ENCODE results near the gene LNP1. TPM values are rescaled to one million over a fixed set of nuclear protein-coding genes. Genes with fewer than 3 reads are reported as not detected.

Gene LNP1
- total and polyA plus RNA-seq, 2 donors (not counting 3 experiments of a cell fraction or from before 2014, with no cell fraction given) = 0.80 TPM

- Histone ChIP-seq H3K4me3 (replicated peaks in 1 of 3; ENCODE audit: insufficient read depth in 1 of 3, low read depth in 1 of 3, low read length in 3 of 3) (peak overlapping the region; percentile 55 to 94 (median 76)), H3K27me3 (ENCODE audit: control insufficient read depth in 2 of 2, insufficient read depth in 2 of 2, low read length in 2 of 2) (no peaks in the 10 kb centered on the region), H3K9me3 (replicated peaks; ENCODE audit: control insufficient read depth, insufficient read depth, low read length) (no peaks in the 10 kb centered on the region), H3K36me3 (ENCODE audit: control insufficient read depth in 2 of 2, extremely low read depth in 1 of 2, insufficient read depth in 2 of 2, low read length in 2 of 2) (no peaks in the 10 kb centered on the region), H2AFZ (ENCODE audit: low read depth, low read length) (no peak overlapping the region), H3K9ac (replicated peaks; ENCODE audit: extremely low read depth, insufficient read depth, low read length) (peak overlapping the region; percentile 80), H3K79me2 (ENCODE audit: control insufficient read depth, insufficient read depth, low read length) (peaks cover 57% of the 10 kb centered on the region), H3K4me1 (ENCODE audit: control insufficient read depth, extremely low read depth, insufficient read depth, low read length) (peaks cover 23% of the 10 kb centered on the region), H3K9me1 (replicated peaks; ENCODE audit: control insufficient read depth, extremely low read depth, insufficient read depth, low read length) (no peaks in the 10 kb centered on the region), H4K20me1 (replicated peaks; ENCODE audit: control insufficient read depth, extremely low read depth, insufficient read depth, low read length) (no peaks in the 10 kb centered on the region), H3K4me2 (ENCODE audit: insufficient read depth, low read length) (peak overlapping the region; percentile 88), H3K27ac (ENCODE audit: insufficient read depth, low read depth, low read length) (no peak overlapping the region)
- BruUV-seq (replicated peaks) = TSS peak; percentile 22
- intact Hi-C loops (cut with micrococcal nuclease) = loop anchor here (2.0 to 5.0 kb wide), 4 partner anchors 93 to 1278 kb away; partner anchors contain the start of genes TFG, TMEM45A and ZBTB11
- CTCF ChIA-PET = interaction anchor here (0.7 to 1.6 kb wide), 3 partner anchors 8 to 13 kb away, joined by 3 to 6 read pairs (median 3); no protein-coding TSS in a partner anchor
- dilution Hi-C loops (cut with MboI; ENCODE audit: extremely low pct_ligation_motif_present, low sequenced_read_pairs) = no loop called here
- TF ChIP-seq, protein P1, sequence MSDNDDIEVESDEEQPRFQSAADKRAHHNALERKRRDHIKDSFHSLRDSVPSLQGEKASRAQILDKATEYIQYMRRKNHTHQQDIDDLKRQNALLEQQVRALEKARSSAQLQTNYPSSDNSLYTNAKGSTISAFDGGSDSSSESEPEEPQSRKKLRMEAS (IDR thresholded peaks at IDR 0.05; ENCODE audit: insufficient read depth, insufficient read length) = no peak
- TF ChIP-seq MYC (IDR thresholded peaks at IDR 0.05; ENCODE audit: low read depth, low read length) (no peak), POLR2AphosphoS5 (IDR thresholded peaks at IDR 0.05; ENCODE audit: insufficient read depth, low read depth, low read length) (no peak), JUN (IDR thresholded peaks at IDR 0.05; ENCODE audit: borderline replicate concordance, insufficient read depth, insufficient read length, low read depth) (no peak), GATA2 (IDR thresholded peaks at IDR 0.05; ENCODE audit: insufficient read depth, insufficient read length, low read depth, low read length) (no peak), EZH2 (IDR thresholded peaks at IDR 0.05; ENCODE audit: borderline replicate concordance, low read depth, low read length, severe bottlenecking) (no peak), POLR2A (IDR thresholded peaks at IDR 0.05; ENCODE audit: low read depth, low read length) (no peak), CTCF (IDR thresholded peaks at IDR 0.05; ENCODE audit: extremely low read depth in 1 of 2, insufficient read depth in 1 of 2, low read depth in 1 of 2, low read length in 2 of 2) (no peak), FOS (IDR thresholded peaks at IDR 0.05; ENCODE audit: borderline replicate concordance, insufficient read depth, low read length) (no peak)
- POLR2A ChIA-PET = interaction anchor here (2.0 kb wide), 1 partner anchor 13 kb away, joined by 9 read pairs; no protein-coding TSS in a partner anchor
- FAIRE-seq = no peak
- DNase-seq (ENCODE audit: low read depth, low spot score) = no peak
Observed at GRCh38 chr3:100399341-100400071, 1.8 kb upstream of the LNP1 start.

All from endothelial cell of umbilical vein (primary cell).